ENCODE measurements around the gene TMEM18. TPM values are rescaled to one million over a fixed set of nuclear protein-coding genes. Genes with fewer than 3 reads are reported as not detected.

The TMEM18 gene
- total and polyA plus RNA-seq, 2 of the 4 experiments (the other 2 are of a cell fraction), result 15.2 to 30.2 TPM

DNA sequence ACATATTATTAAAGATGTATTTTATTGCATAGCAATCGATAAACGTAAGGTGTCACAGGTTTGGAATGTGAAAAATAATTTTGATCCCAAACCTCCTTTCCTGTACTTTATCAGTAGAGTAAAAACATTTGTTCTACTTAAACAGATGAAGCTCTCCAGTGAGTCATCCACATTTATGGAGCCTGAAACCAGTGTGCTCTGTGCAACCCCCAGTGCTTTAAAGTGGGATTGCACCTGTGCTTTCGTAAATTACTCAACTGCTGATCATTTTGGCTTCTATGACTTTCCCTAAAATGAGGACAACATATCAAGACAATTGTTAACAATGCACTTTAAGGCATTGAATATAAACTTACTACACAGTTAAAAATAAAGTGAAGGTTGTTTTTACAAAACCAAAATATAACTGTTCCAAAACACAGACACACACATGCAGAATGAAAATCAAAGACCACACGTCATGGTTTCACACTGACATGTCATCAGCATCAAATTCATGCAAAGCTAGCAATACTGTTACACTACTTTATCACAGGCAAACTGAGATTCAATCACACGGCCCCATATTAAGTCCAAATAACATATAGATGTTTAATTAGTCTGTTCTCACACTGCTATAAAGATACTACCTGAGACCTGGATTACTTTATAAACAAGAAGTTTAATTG is 9.7 kb downstream of the TMEM18 start:
- DNase-seq (peak; percentile 85), ATAC-seq (ENCODE audit: low read depth) (peak; percentile 90)
- POLR2A ChIA-PET (ENCODE audit: unreplicated experiment), result interaction anchor here (0.5 kb wide), 1 partner anchor 267 kb away, joined by 3 read pairs; no protein-coding TSS in a partner anchor
- TF ChIP-seq MAFK (IDR thresholded peaks at IDR 0.05; ENCODE audit: low read depth, low read length) (no peak), MXI1 (IDR thresholded peaks at IDR 0.05; ENCODE audit: borderline replicate concordance, low read depth, low read length) (no peak), NFE2L2 (IDR thresholded peaks at IDR 0.05; ENCODE audit: low read depth, low read length) (no peak), FOS (IDR thresholded peaks at IDR 0.05; ENCODE audit: low read depth, low read length) (peak; percentile 70), BHLHE40 (IDR thresholded peaks at IDR 0.05; ENCODE audit: low read depth, low read length) (no peak), MAZ (IDR thresholded peaks at IDR 0.05; ENCODE audit: borderline replicate concordance, low read depth, low read length) (no peak), POLR2A (IDR thresholded peaks at IDR 0.05; ENCODE audit: low read depth, low read length) (no peak), CHD1 (IDR thresholded peaks at IDR 0.05; ENCODE audit: low read depth, low read length) (no peak), RAD21 (IDR thresholded peaks at IDR 0.05; ENCODE audit: low read length) (peak; percentile 69), CEBPB (IDR thresholded peaks at IDR 0.05; ENCODE audit: low read depth, low read length) (peak; percentile 77; the same call in 1 of the 2 replicates), SMC3 (IDR thresholded peaks at IDR 0.05; ENCODE audit: low read depth, low read length) (peak; percentile 41), RFX5 (IDR thresholded peaks at IDR 0.05; ENCODE audit: low read depth, low read length) (no peak)
- TF ChIP-seq, protein P1, sequence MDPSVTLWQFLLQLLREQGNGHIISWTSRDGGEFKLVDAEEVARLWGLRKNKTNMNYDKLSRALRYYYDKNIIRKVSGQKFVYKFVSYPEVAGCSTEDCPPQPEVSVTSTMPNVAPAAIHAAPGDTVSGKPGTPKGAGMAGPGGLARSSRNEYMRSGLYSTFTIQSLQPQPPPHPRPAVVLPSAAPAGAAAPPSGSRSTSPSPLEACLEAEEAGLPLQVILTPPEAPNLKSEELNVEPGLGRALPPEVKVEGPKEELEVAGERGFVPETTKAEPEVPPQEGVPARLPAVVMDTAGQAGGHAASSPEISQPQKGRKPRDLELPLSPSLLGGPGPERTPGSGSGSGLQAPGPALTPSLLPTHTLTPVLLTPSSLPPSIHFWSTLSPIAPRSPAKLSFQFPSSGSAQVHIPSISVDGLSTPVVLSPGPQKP (IDR thresholded peaks at IDR 0.05; ENCODE audit: borderline replicate concordance, low read depth, low read length), result no peak
- TF ChIP-seq, protein P2, sequence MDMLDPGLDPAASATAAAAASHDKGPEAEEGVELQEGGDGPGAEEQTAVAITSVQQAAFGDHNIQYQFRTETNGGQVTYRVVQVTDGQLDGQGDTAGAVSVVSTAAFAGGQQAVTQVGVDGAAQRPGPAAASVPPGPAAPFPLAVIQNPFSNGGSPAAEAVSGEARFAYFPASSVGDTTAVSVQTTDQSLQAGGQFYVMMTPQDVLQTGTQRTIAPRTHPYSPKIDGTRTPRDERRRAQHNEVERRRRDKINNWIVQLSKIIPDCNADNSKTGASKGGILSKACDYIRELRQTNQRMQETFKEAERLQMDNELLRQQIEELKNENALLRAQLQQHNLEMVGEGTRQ (IDR thresholded peaks at IDR 0.05; ENCODE audit: low read depth, low read length), result no peak
- TF ChIP-seq, protein P3, sequence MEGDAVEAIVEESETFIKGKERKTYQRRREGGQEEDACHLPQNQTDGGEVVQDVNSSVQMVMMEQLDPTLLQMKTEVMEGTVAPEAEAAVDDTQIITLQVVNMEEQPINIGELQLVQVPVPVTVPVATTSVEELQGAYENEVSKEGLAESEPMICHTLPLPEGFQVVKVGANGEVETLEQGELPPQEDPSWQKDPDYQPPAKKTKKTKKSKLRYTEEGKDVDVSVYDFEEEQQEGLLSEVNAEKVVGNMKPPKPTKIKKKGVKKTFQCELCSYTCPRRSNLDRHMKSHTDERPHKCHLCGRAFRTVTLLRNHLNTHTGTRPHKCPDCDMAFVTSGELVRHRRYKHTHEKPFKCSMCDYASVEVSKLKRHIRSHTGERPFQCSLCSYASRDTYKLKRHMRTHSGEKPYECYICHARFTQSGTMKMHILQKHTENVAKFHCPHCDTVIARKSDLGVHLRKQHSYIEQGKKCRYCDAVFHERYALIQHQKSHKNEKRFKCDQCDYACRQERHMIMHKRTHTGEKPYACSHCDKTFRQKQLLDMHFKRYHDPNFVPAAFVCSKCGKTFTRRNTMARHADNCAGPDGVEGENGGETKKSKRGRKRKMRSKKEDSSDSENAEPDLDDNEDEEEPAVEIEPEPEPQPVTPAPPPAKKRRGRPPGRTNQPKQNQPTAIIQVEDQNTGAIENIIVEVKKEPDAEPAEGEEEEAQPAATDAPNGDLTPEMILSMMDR (conservative IDR thresholded peaks at IDR 0.05; ENCODE audit: low read depth, low read length), result peak; percentile 73

More for the DNA sequence above, 9.7 kb downstream of the TMEM18 start:
- Histone ChIP-seq H3K27ac (ENCODE audit: insufficient read depth, low read length) (no peak overlapping the region), H3K36me3 (ENCODE audit: control insufficient read depth, insufficient read depth, low read length) (peaks cover 22% of the 10 kb centered on the region), H3K18ac (ENCODE audit: low read depth, low read length) (no peak overlapping the region), H2BK20ac (ENCODE audit: low read depth, low read length) (no peak overlapping the region), H2BK15ac (ENCODE audit: low read depth, low read length) (no peak overlapping the region), H3K9ac (ENCODE audit: low read depth, low read length) (no peak overlapping the region), H4K20me1 (ENCODE audit: insufficient read depth, low read length) (no peaks in the 10 kb centered on the region), H3K23ac (ENCODE audit: low read depth, low read length) (no peak overlapping the region), H2AFZ (replicated peaks; ENCODE audit: low read length, poor library complexity) (no peak overlapping the region), H3K9me1 (ENCODE audit: insufficient read depth, low read length) (0 out of 2 replicates have a peak, but pooled peaks cover 6% of the 10 kb centered on the region), H3K4me1 (ENCODE audit: control insufficient read depth, insufficient read depth, low read length) (peaks cover 4% of the 10 kb centered on the region), H2AK5ac (ENCODE audit: low read depth, low read length) (no peak overlapping the region), H3K4ac (ENCODE audit: low read depth, low read length) (no peak overlapping the region), H3K14ac (replicated peaks; ENCODE audit: low read depth, low read length) (no peak overlapping the region), H2BK5ac (ENCODE audit: low read depth, low read length, poor library complexity, severe bottlenecking) (no peak overlapping the region), H3K79me1 (ENCODE audit: low read depth in 1 of 2, low read length in 2 of 2) (peaks cover 18 to 22% of the 10 kb centered on the region in 2 experiments), H3K4me2 (ENCODE audit: low read depth, low read length) (no peak overlapping the region), H2BK120ac (ENCODE audit: low read depth, low read length) (no peak overlapping the region), H3K9me3 (ENCODE audit: control insufficient read depth, insufficient read depth, low read length) (peaks cover 3% of the 10 kb centered on the region; the same call in 1 of the 2 replicates), H2AK9ac (replicated peaks; ENCODE audit: low read depth, low read length, poor library complexity) (no peak overlapping the region), H4K91ac (ENCODE audit: insufficient read depth, low read depth, low read length) (no peak overlapping the region), H4K8ac (ENCODE audit: low read depth in 2 of 2, low read length in 2 of 2) (no peak overlapping the region), H4K5ac (ENCODE audit: low read depth, low read length) (no peak overlapping the region), H3K4me3 (ENCODE audit: insufficient read depth, low read depth, low read length) (no peak overlapping the region), H3K27me3 (ENCODE audit: control insufficient read depth, insufficient read depth, low read length) (no peaks in the 10 kb centered on the region), H3K56ac (ENCODE audit: extremely low read depth, insufficient read depth, low read length) (no peak overlapping the region)
- BruUV-seq (replicated peaks), result no TSS peak
- intact Hi-C loops (cut with micrococcal nuclease) (no loop called here), dilution Hi-C loops (cut with HindIII; ENCODE audit: low sequenced_read_pairs, unreplicated experiment) (no loop called here), in situ Hi-C loops (cut with MboI; ENCODE audit: low sequenced_read_pairs) (loop anchor here (10.0 kb wide), 1 partner anchor 423 kb away; no protein-coding TSS in a partner anchor)
- no CpG with 5 or more reads among the region's 5 CpGs for WGBS, 2 experiments (ENCODE audit: extremely low coverage in 2 of 2, insufficient read length in 1 of 2)
- CTCF ChIA-PET, result interaction anchor here (0.6 to 1.2 kb wide), 7 partner anchors 9 to 783 kb away, joined by 3 to 5 read pairs (median 3); partner anchors contain the start of gene TMEM18

Measured in IMR-90 (cell line).